ENCODE results near the gene PTER. TPM values are rescaled to one million over a fixed set of nuclear protein-coding genes. Genes with fewer than 3 reads are reported as not detected.

Gene PTER
- total RNA-seq, 1 experiment from 2014 or later, result 25.8 TPM

DNA sequence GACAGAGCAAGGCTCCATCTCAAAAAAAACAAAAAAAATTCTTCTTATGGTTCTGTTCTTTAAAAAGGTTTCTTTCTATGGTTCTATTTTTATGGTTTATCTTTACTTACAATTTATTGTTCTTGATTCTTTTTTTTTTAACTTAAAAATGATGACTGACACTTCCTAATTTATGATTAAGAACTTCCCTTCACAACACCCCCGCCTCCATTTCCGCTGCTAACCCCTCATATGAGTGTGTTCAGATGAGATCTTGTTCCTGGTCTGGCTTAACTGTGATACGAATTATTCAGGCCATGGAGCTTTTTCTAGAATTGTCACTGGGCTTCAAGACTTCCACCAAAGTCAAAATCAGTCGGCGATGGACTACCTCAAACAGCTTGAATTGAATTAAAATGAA, 33.9 kb downstream of the PTER start:
- no peak for TF ChIP-seq POLR2A (IDR thresholded peaks at IDR 0.05; ENCODE audit: borderline replicate concordance, extremely low read depth, insufficient read depth, insufficient read length)
- no peak for TF ChIP-seq EGR1 (IDR thresholded peaks at IDR 0.05; ENCODE audit: low read depth)
- TF ChIP-seq FOSL1 (IDR thresholded peaks at IDR 0.05; ENCODE audit: low read depth), result no peak
- no peak for TF ChIP-seq SP1 (IDR thresholded peaks at IDR 0.05; ENCODE audit: low read depth)

DNA sequence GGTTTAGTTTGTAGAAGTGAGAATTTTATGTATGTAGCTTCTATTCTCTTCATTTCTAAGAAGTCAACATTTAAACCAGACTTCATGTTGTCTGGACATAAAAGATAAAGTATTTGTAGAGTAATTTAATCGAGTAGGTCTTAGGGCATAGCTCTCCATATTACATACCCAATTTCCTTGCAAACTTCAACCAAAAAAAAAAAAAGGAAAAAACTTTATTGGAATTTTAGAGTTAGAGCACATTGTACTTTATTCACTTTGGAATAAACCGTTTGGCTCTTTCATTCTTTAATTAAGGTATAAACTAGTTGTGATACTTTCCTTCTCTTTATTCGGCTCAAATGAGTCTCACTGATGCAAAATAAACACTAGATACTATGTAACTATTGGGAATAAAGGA, 36.0 kb downstream of the PTER start:
- Histone ChIP-seq H3K4me3 (replicated peaks in 1 of 2; ENCODE audit: low read depth in 1 of 2, low read length in 2 of 2) (no peak overlapping the region), H3K79me2 (ENCODE audit: insufficient read depth, low read length) (peaks cover 2% of the 10 kb centered on the region; the same call in 1 of the 2 replicates), H3K9ac (ENCODE audit: low read length) (no peak overlapping the region), H2AFZ (ENCODE audit: low read depth, low read length, poor library complexity, severe bottlenecking) (no peak overlapping the region), H3K9me2 (ENCODE audit: insufficient read depth) (no peaks in the 10 kb centered on the region), H3K27ac (ENCODE audit: low read depth, low read length) (no peak overlapping the region), H3K4me1 (ENCODE audit: control insufficient read depth in 1 of 2, insufficient read depth in 2 of 2, low read length in 2 of 2) (no peaks in the 10 kb centered on the region), H3K36me3 (ENCODE audit: control insufficient read depth in 1 of 2, insufficient read depth in 2 of 2, low read length in 2 of 2) (no peaks in the 10 kb centered on the region), H3K4me2 (ENCODE audit: low read length) (no peak overlapping the region), H3K9me3 (ENCODE audit: control insufficient read depth in 1 of 2, insufficient read depth in 1 of 2, low read depth in 1 of 2, low read length in 2 of 2) (no peaks in the 10 kb centered on the region), H4K20me1 (ENCODE audit: insufficient read depth) (0 out of 2 replicates have a peak, but pooled peaks cover 5% of the 10 kb centered on the region), H3K27me3 (ENCODE audit: insufficient read depth, low read length) (no peaks in the 10 kb centered on the region)
- RAD21 ChIA-PET (ENCODE audit: low non-redundant PET in 1 of 2, low total read pairs in 2 of 2, uncharacterized antibody in 2 of 2, unreplicated experiment in 2 of 2), result no interaction called here
- POLR2A ChIA-PET, result no interaction called here
- TF ChIP-seq ZFX (IDR thresholded peaks at IDR 0.05), result no peak
- CTCF ChIA-PET, result no interaction called here
- intact Hi-C loops (cut with micrococcal nuclease), result no loop called here
- ATAC-seq (no peak), DNase-seq (ENCODE audit: low read depth, low spot score) (no peak)
- BruUV-seq (replicated peaks), result no TSS peak

More for the DNA sequence above, 33.9 kb downstream of the PTER start:
- no peak overlapping the region for H3K9ac ChIP-seq (ENCODE audit: low read length)
- POLR2A ChIA-PET, result no interaction called here
- H3K4me3 ChIP-seq (replicated peaks in 1 of 2; ENCODE audit: low read depth in 1 of 2, low read length in 2 of 2), result no peak overlapping the region
- H4K20me1 ChIP-seq (ENCODE audit: insufficient read depth), result 0 out of 2 replicates have a peak, but pooled peaks cover 5% of the 10 kb centered on the region
- H3K27ac ChIP-seq (ENCODE audit: low read depth, low read length), result no peak overlapping the region
- H3K9me3 ChIP-seq (ENCODE audit: control insufficient read depth in 1 of 2, insufficient read depth in 1 of 2, low read depth in 1 of 2, low read length in 2 of 2), result no peaks in the 10 kb centered on the region
- H3K27me3 ChIP-seq (ENCODE audit: insufficient read depth, low read length), result no peaks in the 10 kb centered on the region
- no TSS peak for BruUV-seq (replicated peaks)
- H3K4me1 ChIP-seq (ENCODE audit: control insufficient read depth in 1 of 2, insufficient read depth in 2 of 2, low read length in 2 of 2), result no peaks in the 10 kb centered on the region
- ATAC-seq, result no peak
- H2AFZ ChIP-seq (ENCODE audit: low read depth, low read length, poor library complexity, severe bottlenecking), result no peak overlapping the region
- H3K4me2 ChIP-seq (ENCODE audit: low read length), result no peak overlapping the region
- no peaks in the 10 kb centered on the region for H3K9me2 ChIP-seq (ENCODE audit: insufficient read depth)
- CTCF ChIA-PET, result no interaction called here
- DNase-seq (ENCODE audit: low read depth, low spot score), result no peak
- intact Hi-C loops (cut with micrococcal nuclease), result no loop called here
- H3K36me3 ChIP-seq (ENCODE audit: control insufficient read depth in 1 of 2, insufficient read depth in 2 of 2, low read length in 2 of 2), result no peaks in the 10 kb centered on the region
- RAD21 ChIA-PET (ENCODE audit: low non-redundant PET in 1 of 2, low total read pairs in 2 of 2, uncharacterized antibody in 2 of 2, unreplicated experiment in 2 of 2), result no interaction called here
- H3K79me2 ChIP-seq (ENCODE audit: insufficient read depth, low read length), result peaks cover 2% of the 10 kb centered on the region; the same call in 1 of the 2 replicates

DNA sequence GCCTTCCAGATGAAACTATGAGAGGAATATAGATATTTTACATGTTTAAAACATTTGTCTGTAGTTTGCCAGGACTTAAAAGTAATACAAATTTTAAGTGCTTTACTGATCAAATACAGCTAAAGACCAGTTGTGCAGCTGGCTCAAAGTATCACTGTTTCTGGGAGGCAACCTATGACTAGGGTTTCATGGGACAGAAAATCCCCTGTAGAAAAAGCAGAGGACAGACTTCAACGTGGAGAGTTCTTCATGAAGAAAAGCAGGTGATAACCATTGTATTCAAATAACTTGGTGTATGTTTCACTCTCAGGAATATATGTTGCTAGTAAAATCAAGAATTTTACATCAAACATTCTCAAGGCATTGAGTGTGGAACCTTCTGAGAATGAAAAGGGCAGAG, 40.9 kb downstream of the PTER start:
- DNase-seq (ENCODE audit: low read depth, low spot score) (no peak), ATAC-seq (no peak)
- no peaks in the 10 kb centered on the region for H4K20me1 ChIP-seq (ENCODE audit: insufficient read depth)
- BruUV-seq (replicated peaks), result no TSS peak
- no peak overlapping the region for H3K4me2 ChIP-seq (ENCODE audit: low read length)
- no peak overlapping the region for H3K9ac ChIP-seq (ENCODE audit: low read length)
- POLR2A ChIA-PET, result no interaction called here
- CTCF ChIA-PET, result no interaction called here
- H3K4me3 ChIP-seq (replicated peaks in 1 of 2; ENCODE audit: low read depth in 1 of 2, low read length in 2 of 2), result no peak overlapping the region
- H3K9me3 ChIP-seq (ENCODE audit: control insufficient read depth in 1 of 2, insufficient read depth in 1 of 2, low read depth in 1 of 2, low read length in 2 of 2), result no peaks in the 10 kb centered on the region
- H3K27me3 ChIP-seq (ENCODE audit: insufficient read depth, low read length), result no peaks in the 10 kb centered on the region
- intact Hi-C loops (cut with micrococcal nuclease), result no loop called here
- H3K9me2 ChIP-seq (ENCODE audit: insufficient read depth), result no peaks in the 10 kb centered on the region
- RAD21 ChIA-PET (ENCODE audit: low non-redundant PET in 1 of 2, low total read pairs in 2 of 2, uncharacterized antibody in 2 of 2, unreplicated experiment in 2 of 2), result no interaction called here
- TF ChIP-seq EGR1 (IDR thresholded peaks at IDR 0.05; ENCODE audit: low read depth) (no peak), SP1 (IDR thresholded peaks at IDR 0.05; ENCODE audit: low read depth) (no peak), TCF7L2 (IDR thresholded peaks at IDR 0.05; ENCODE audit: borderline replicate concordance, extremely low read depth, insufficient read depth, insufficient read length) (no peak), RAD21 (IDR thresholded peaks at IDR 0.05; ENCODE audit: low read depth) (no peak), EZH2 (IDR thresholded peaks at IDR 0.05) (no peak), ZNF274 (IDR thresholded peaks at IDR 0.05; ENCODE audit: low read depth, low read length) (no peak), ZFX (IDR thresholded peaks at IDR 0.05) (no peak), EZH2phosphoT487 (IDR thresholded peaks at IDR 0.05; ENCODE audit: borderline replicate concordance) (no peak), YY1 (IDR thresholded peaks at IDR 0.05; ENCODE audit: extremely low read depth, insufficient replicate concordance, low read depth, low read length) (no peak), SIN3A (IDR thresholded peaks at IDR 0.05; ENCODE audit: low read depth) (no peak), CBX3 (IDR thresholded peaks at IDR 0.05; ENCODE audit: low read depth) (no peak)
- TF ChIP-seq, protein P1, sequence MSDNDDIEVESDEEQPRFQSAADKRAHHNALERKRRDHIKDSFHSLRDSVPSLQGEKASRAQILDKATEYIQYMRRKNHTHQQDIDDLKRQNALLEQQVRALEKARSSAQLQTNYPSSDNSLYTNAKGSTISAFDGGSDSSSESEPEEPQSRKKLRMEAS (IDR thresholded peaks at IDR 0.05), result no peak
- TF ChIP-seq, protein P2, sequence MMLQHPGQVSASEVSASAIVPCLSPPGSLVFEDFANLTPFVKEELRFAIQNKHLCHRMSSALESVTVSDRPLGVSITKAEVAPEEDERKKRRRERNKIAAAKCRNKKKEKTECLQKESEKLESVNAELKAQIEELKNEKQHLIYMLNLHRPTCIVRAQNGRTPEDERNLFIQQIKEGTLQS (IDR thresholded peaks at IDR 0.05), result no peak
- no peak overlapping the region for H3K27ac ChIP-seq (ENCODE audit: low read depth, low read length)
- no peaks in the 10 kb centered on the region for H3K36me3 ChIP-seq (ENCODE audit: control insufficient read depth in 1 of 2, insufficient read depth in 2 of 2, low read length in 2 of 2)
- H3K4me1 ChIP-seq (ENCODE audit: control insufficient read depth in 1 of 2, insufficient read depth in 2 of 2, low read length in 2 of 2), result no peaks in the 10 kb centered on the region
- H3K79me2 ChIP-seq (ENCODE audit: insufficient read depth, low read length), result peaks cover 2% of the 10 kb centered on the region; the same call in 1 of the 2 replicates
- no peak overlapping the region for H2AFZ ChIP-seq (ENCODE audit: low read depth, low read length, poor library complexity, severe bottlenecking)

Measured in HCT116 (cell line).